SW 1271 (cell line): ENCODE results near the gene ENTPD6.
"Not testable (repeated sequence)": the region's sequence is repeated elsewhere in the genome, so short reads cannot be mapped to it uniquely, and the experiment has no call there.

Source experiments
- DNase-seq, 2 experiments: peaks; one replicate each; lab custom pipeline; 2025; lab: John Stamatoyannopoulos, UW

The ENTPD6 gene

GRCh38 chr20:25257130-25257529, 61.6 kb downstream of the ENTPD6 start:
- DNase-seq: no peak

- DNase-seq: no peak
Measured at GRCh38 chr20:25257756-25258475, 62.4 kb downstream of the ENTPD6 start.

GRCh38 chr20:25258476-25258805, 62.9 kb downstream of the ENTPD6 start:
- no peak for DNase-seq

- DNase-seq: no peak
Measured at GRCh38 chr20:25258828-25259227, 63.3 kb downstream of the ENTPD6 start.

- no peak for DNase-seq
Measured at GRCh38 chr20:25259358-25259757, 63.8 kb downstream of the ENTPD6 start.

- no peak for DNase-seq
Measured at GRCh38 chr20:25259788-25260254, 64.3 kb downstream of the ENTPD6 start.

- not testable (repeated sequence) for DNase-seq
Measured at GRCh38 chr20:25260770-25261437, 65.4 kb downstream of the ENTPD6 start.

- no peak for DNase-seq
Measured at GRCh38 chr20:25269057-25269832, 73.7 kb downstream of the ENTPD6 start.

GRCh38 chr20:25269833-25270170, 74.3 kb downstream of the ENTPD6 start:
- no peak for DNase-seq

- DNase-seq: no peak
Measured at GRCh38 chr20:25270829-25271251, 75.3 kb downstream of the ENTPD6 start.

- no peak for DNase-seq
Measured at GRCh38 chr20:25271486-25272222, 76.1 kb downstream of the ENTPD6 start.

GRCh38 chr20:25272223-25273000, 76.9 kb downstream of the ENTPD6 start:
- DNase-seq: no peak

- DNase-seq: no peak
Measured at GRCh38 chr20:25273046-25273445, 77.5 kb downstream of the ENTPD6 start.

- DNase-seq: no peak
Measured at GRCh38 chr20:25273541-25274358, 78.2 kb downstream of the ENTPD6 start.

- DNase-seq: no peak
Measured at GRCh38 chr20:25274481-25274880, 79.0 kb downstream of the ENTPD6 start.

- DNase-seq: no peak
Measured at GRCh38 chr20:25274891-25275812, 79.6 kb downstream of the ENTPD6 start.

- no peak for DNase-seq
Measured at GRCh38 chr20:25275813-25276532, 80.5 kb downstream of the ENTPD6 start.
